ENCODE data around the gene PIK3R5.

DNA sequence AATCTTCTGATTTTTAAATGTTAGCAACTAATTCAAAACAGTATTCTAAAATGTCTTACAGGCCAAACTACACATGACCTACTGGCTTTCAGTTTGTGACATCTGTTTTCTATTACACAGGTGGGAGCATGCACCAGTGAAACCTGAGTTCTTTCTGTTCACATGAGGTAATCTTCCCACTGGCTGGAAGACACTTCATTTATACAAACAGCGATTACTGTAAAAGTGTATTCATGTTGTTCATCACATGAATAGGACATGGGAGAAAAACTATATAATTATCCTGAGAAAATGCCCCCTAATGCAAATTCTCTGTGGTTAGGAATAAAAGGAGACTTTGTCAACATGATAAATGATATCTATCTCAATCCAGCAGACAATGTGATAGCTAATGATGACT is 11.1 kb upstream of the PIK3R5 start:
- TF ChIP-seq, protein P1, sequence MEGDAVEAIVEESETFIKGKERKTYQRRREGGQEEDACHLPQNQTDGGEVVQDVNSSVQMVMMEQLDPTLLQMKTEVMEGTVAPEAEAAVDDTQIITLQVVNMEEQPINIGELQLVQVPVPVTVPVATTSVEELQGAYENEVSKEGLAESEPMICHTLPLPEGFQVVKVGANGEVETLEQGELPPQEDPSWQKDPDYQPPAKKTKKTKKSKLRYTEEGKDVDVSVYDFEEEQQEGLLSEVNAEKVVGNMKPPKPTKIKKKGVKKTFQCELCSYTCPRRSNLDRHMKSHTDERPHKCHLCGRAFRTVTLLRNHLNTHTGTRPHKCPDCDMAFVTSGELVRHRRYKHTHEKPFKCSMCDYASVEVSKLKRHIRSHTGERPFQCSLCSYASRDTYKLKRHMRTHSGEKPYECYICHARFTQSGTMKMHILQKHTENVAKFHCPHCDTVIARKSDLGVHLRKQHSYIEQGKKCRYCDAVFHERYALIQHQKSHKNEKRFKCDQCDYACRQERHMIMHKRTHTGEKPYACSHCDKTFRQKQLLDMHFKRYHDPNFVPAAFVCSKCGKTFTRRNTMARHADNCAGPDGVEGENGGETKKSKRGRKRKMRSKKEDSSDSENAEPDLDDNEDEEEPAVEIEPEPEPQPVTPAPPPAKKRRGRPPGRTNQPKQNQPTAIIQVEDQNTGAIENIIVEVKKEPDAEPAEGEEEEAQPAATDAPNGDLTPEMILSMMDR (optimal IDR thresholded peaks at IDR 0.05 in 1 of 3, IDR thresholded peaks at IDR 0.05 in 1 of 3, conservative IDR thresholded peaks at IDR 0.05 in 1 of 3; ENCODE audit: extremely low read depth in 1 of 3, insufficient read depth in 2 of 3, low read length in 3 of 3) = no peak
- no peak for TF ChIP-seq EZH2 (IDR thresholded peaks at IDR 0.05; ENCODE audit: low read length)
